AG08396 (cell line): ENCODE results near the gene FGF21.
"Not testable (repeated sequence)": the region's sequence is repeated elsewhere in the genome, so short reads cannot be mapped to it uniquely, and the experiment has no call there.

Source experiments
- DNase-seq: peaks from one replicate; pipeline ENCODE4 v3.0.0; 2012; ENCODE audit warnings: low spot score, mixed read lengths

Gene FGF21

GRCh38 chr19:48755084-48755641, at the start of gene FGF21:
Gene FGF21, plus strand, starts transcription at chr19:48755524. Its CDS starts 713 bp downstream, at chr19:48756237.
- DNase-seq = no peak

- DNase-seq = no peak
Observed at GRCh38 chr19:48708471-48708870, 46.9 kb upstream of the FGF21 start.

GRCh38 chr19:48711106-48711662, 44.1 kb upstream of the FGF21 start:
- no peak for DNase-seq

GRCh38 chr19:48713041-48713863, 42.1 kb upstream of the FGF21 start:
- DNase-seq = no peak

- peak; percentile 100 for DNase-seq
Observed at GRCh38 chr19:48713864-48714755, 41.2 kb upstream of the FGF21 start.

- DNase-seq = no peak
Observed at GRCh38 chr19:48714759-48715675, 40.3 kb upstream of the FGF21 start.

- no peak for DNase-seq
Observed at GRCh38 chr19:48715681-48716171, 39.6 kb upstream of the FGF21 start.

- peak; percentile 44 for DNase-seq
Observed at GRCh38 chr19:48716562-48717291, 38.6 kb upstream of the FGF21 start.

GRCh38 chr19:48718106-48718505, 37.2 kb upstream of the FGF21 start:
- DNase-seq = not testable (repeated sequence)

- DNase-seq = no peak
Observed at GRCh38 chr19:48718711-48719231, 36.6 kb upstream of the FGF21 start.

- DNase-seq = peak; percentile 2
Observed at GRCh38 chr19:48719263-48720171, 35.8 kb upstream of the FGF21 start, which contains the start of gene MAMSTR. Gene MAMSTR, minus strand, starts transcription at chr19:48719725. Its CDS starts 694 bp downstream, at chr19:48719031.

GRCh38 chr19:48720251-48720612, 35.1 kb upstream of the FGF21 start:
- DNase-seq = no peak

- peak; percentile 99 for DNase-seq
Observed at GRCh38 chr19:48720613-48721296, 34.6 kb upstream of the FGF21 start.

GRCh38 chr19:48722196-48722708, 33.1 kb upstream of the FGF21 start:
- no peak for DNase-seq

- DNase-seq = peak; percentile 85
Observed at GRCh38 chr19:48724796-48725753, 30.2 kb upstream of the FGF21 start.

GRCh38 chr19:48726556-48726955, 28.8 kb upstream of the FGF21 start:
- no peak for DNase-seq
